Subcutaneous abdominal adipose tissue (tissue), 5 donors: ENCODE results near the gene ARSG.
"Not testable (repeated sequence)": the region's sequence is repeated elsewhere in the genome, so short reads cannot be mapped to it uniquely, and the experiment has no call there.

Source experiments
- H3K27ac ChIP-seq: one replicate; pipeline ENCODE4 v1.7.0; 2013; ENCODE audit warnings: low read depth, mild to moderate bottlenecking, inconsistent platforms, low read length, moderate library complexity
- H3K27me3 ChIP-seq, 5 donors: one replicate each; pipeline ENCODE4 v1.7.0; 2013; ENCODE audit warnings: low read length in 5 of 5, inconsistent platforms in 1 of 5; ENCODE audit not compliant: control insufficient read depth in 5 of 5, insufficient read depth in 4 of 5
- H3K36me3 ChIP-seq, 5 donors: one replicate each; pipeline ENCODE4 v1.7.0; 2013; ENCODE audit warnings: low read length in 5 of 5; ENCODE audit not compliant: control insufficient read depth in 5 of 5, insufficient read depth in 5 of 5
- H3K4me1 ChIP-seq, 5 donors: one replicate each; pipeline ENCODE4 v1.7.0; 2013; ENCODE audit warnings: low read length in 5 of 5, mild to moderate bottlenecking in 3 of 5, moderate library complexity in 1 of 5; ENCODE audit not compliant: control insufficient read depth in 5 of 5, insufficient read depth in 5 of 5
- H3K4me3 ChIP-seq, 5 donors: one replicate each; pipeline ENCODE4 v1.7.0; 2013; ENCODE audit warnings: low read length in 5 of 5, low read depth in 1 of 5
- H3K9ac ChIP-seq, 5 donors: one replicate each; pipeline ENCODE4 v1.7.0; 2013; ENCODE audit warnings: low read length in 5 of 5, mild to moderate bottlenecking in 4 of 5, moderate library complexity in 3 of 5
- H3K9me3 ChIP-seq, 5 donors: one replicate each; pipeline ENCODE4 v1.7.0; 2013; ENCODE audit warnings: low read length in 5 of 5; ENCODE audit not compliant: control insufficient read depth in 5 of 5
- donor health status: healthy.
- donor health status: healthy.
- donor health status: healthy.
- donor health status: healthy.
- donor health status: healthy.

Gene ARSG

DNA sequence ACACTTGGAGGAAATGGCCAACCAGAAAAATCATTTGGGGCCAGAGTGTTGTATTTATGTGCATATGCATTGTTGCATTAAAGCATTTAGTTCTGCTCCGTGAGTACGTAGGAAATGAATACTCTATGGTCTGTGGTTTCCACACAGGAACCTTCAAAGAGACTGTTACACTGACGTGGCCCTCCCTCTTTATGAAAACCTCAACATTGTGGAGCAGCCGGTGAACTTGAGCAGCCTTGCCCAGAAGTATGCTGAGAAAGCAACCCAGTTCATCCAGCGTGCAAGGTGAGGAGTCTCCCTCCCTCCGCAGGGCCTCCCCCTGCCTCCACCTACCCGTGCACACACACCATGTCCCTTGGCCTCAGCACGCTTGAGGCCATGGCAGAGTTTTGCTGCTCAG is 65.2 kb downstream of the ARSG start:
- Histone ChIP-seq H3K36me3 (peaks cover 0 to 5% (median 0%) of the 10 kb centered on the region in 5 donors), H3K27me3 (no peaks in the 10 kb centered on the region), H3K4me3 (no peak overlapping the region), H3K9ac (no peak overlapping the region), H3K4me1 (peaks cover 0 to 2% (median 0%) of the 10 kb centered on the region in 5 donors), H3K9me3 (no peaks in the 10 kb centered on the region), H3K27ac (no peak overlapping the region)

DNA sequence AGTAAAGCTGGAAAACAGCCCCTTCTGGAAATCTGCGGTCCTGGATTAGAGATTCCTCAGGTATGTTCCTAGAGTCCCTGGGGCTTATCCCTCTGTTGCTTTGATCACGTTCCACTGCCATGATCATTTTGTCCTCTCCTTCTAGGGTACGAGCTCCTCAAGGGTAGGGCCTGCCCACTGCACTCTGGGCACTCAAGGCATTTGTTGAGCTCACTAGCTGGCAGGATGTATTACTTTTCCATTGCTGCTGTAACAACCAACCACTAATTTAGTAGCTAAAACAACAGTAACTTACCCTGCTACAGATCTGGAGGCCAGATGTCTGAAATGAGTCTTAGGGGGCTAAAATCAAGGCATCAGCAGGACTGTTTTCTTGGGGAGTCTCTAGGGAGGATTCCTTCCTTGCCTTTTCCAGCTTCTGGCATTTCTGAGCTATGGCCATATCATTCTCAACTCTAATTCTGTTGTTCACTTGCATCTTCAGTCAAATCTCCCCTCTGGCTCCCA is 65.7 kb downstream of the ARSG start:
- no peaks in the 10 kb centered on the region for H3K27me3 ChIP-seq

DNA sequence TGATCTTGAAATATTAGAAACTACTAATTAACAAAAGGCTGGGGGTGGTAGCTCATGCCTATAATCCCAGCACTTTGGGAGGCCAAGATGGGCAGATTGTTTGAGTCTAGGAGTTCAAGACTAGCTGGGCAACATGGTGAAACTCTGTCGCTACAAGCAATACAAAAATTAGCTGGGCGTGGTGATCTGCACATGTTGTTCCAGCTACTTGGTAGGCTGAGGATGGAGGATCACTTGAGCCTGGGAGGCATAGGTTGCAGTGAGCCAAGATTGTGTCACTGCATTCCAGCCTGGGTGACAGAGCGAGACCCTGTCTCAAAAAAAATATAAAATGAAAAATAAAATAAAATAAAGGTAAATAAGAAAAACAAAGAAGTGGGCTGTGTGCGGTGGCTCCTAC is 66.6 kb downstream of the ARSG start:
- no peak overlapping the region for H3K4me3 ChIP-seq
- H3K27ac ChIP-seq: no peak overlapping the region
- no peak overlapping the region for H3K9ac ChIP-seq
- H3K36me3 ChIP-seq: peaks cover 0 to 5% (median 0%) of the 10 kb centered on the region in 5 donors
- H3K27me3 ChIP-seq: no peaks in the 10 kb centered on the region
- no peaks in the 10 kb centered on the region for H3K9me3 ChIP-seq
- no peaks in the 10 kb centered on the region for H3K4me1 ChIP-seq

More for the DNA sequence above, 65.7 kb downstream of the ARSG start:
- Histone ChIP-seq H3K9ac (no peak overlapping the region), H3K27ac (no peak overlapping the region), H3K4me1 (no peaks in the 10 kb centered on the region), H3K9me3 (no peaks in the 10 kb centered on the region), H3K4me3 (no peak overlapping the region), H3K36me3 (peaks cover 0 to 5% (median 0%) of the 10 kb centered on the region in 5 donors)

DNA sequence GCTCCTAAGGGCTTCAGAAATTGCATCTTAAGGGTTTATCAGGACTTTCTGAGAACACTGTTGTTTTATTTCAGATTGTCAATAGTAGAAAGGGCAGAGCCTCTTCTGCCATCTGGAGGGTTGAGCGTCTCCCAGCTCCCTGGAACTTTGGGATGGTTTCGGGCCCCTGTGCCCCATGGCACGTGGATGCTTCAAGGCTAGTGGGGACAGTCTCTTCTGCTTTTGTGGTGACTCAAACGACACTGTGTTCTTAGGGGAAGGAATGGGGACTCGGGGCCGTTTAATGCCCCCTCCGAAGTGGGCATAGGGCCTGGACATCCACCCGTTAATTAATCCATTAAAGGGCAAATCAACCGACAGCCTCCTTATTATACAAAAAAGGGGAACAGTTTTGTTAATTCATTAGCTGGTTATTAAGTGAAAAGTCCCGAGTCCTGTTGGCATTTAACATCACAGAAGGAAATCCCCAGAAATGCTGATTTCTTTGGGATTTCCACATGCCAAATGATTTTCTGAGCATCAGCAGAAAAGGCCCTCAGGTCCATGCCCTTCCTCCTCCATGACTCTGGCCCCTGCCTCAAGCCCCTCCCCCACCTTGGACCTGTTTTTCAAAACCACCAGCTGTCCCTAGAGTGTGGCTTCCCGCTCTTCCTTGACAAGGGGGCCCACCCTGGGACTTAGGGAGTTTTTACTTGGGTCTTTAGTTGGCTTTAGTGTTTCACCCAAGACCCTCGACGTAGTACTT is 68.7 kb downstream of the ARSG start:
- Histone ChIP-seq H3K4me3 (no peak overlapping the region), H3K9ac (no peak overlapping the region), H3K27me3 (no peaks in the 10 kb centered on the region), H3K4me1 (no peaks in the 10 kb centered on the region), H3K27ac (no peak overlapping the region), H3K9me3 (no peaks in the 10 kb centered on the region), H3K36me3 (peaks cover 0 to 5% (median 0%) of the 10 kb centered on the region in 5 donors)

DNA sequence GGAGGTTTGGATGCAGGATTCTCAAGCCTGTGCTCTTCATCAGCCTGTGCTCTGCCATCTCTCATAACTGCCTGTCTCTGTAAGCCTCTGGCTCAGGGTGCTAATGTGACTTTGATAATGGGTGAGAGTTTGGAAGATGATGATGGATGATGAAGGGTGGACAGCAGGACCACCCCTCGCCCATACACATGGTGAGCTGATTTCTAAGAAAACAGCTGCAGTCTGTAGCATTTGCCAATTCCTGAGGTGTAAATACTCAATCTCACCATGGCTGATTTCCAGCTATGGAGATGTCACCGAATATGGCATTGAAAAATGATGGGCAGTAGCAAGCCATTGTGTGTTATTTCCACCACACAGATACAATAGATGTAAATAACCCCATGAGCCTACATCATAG is 74.2 kb downstream of the ARSG start:
- Histone ChIP-seq H3K9ac (no peak overlapping the region), H3K27ac (no peak overlapping the region), H3K4me3 (no peak overlapping the region), H3K4me1 (no peaks in the 10 kb centered on the region), H3K36me3 (peaks cover 0 to 2% (median 0%) of the 10 kb centered on the region in 5 donors), H3K9me3 (no peaks in the 10 kb centered on the region), H3K27me3 (no peaks in the 10 kb centered on the region)

DNA sequence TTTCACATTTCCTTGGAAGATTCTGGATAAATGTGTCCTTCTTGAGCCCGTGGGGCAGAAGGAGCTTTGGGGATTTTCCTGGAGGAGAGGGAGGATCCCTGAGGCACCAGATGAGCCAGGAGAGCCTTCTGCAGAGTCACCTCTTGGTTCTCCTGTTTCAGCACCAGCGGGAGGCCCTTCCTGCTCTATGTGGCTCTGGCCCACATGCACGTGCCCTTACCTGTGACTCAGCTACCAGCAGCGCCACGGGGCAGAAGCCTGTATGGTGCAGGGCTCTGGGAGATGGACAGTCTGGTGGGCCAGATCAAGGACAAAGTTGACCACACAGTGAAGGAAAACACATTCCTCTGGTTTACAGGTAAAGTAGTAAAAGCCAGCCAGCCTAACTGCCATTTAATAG is 77.1 kb downstream of the ARSG start:
- no peaks in the 10 kb centered on the region for H3K9me3 ChIP-seq
- no peak overlapping the region for H3K27ac ChIP-seq
- peaks cover 0 to 2% (median 0%) of the 10 kb centered on the region in 5 donors for H3K36me3 ChIP-seq
- H3K4me1 ChIP-seq: no peaks in the 10 kb centered on the region
- H3K4me3 ChIP-seq: no peak overlapping the region
- H3K27me3 ChIP-seq: no peaks in the 10 kb centered on the region
- no peak overlapping the region for H3K9ac ChIP-seq

DNA sequence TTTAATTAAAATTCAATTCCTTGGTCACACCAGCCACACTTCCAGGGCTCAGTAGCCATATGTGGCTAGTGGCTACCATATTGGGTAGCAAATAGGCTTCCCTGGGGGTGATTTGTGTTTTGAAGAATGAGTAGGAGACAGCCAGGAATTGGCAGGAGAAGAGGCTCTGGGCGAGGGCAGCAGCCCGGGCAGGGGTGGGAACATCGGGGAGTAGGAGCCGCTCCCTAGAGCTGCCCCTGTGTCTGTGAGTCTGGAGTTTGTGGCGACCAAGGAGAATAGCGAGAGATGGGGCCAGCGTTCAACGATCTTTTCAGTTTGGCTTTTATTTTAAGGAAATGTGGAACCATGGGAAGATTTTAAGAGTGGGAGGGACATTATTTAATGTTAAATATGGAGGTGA is 84.3 kb downstream of the ARSG start:
- Histone ChIP-seq H3K9ac (no peak overlapping the region), H3K36me3 (no peaks in the 10 kb centered on the region), H3K27me3 (no peaks in the 10 kb centered on the region)

DNA sequence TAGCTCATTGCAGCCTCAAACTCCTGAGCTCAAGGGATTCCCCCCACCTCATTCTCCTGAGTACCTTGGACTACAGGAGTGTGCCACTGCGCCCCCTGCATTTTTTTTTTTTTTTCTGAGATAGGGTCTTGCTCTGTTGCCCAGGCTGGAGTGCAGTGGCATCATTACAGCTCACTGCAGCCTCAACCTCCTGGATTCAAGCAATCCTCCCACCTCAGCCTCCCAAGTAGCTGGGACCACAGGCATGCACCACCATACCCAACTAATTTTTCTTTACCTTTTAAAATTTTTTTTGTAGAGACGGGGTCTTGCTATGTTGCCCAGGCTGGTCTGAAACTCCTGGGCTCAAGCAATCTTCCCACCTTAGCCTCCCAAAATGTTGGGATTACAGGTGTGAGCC is 84.9 kb downstream of the ARSG start:
- not testable (repeated sequence) for H3K4me3 ChIP-seq, H3K27ac ChIP-seq, H3K9me3 ChIP-seq, H3K36me3 ChIP-seq, H3K9ac ChIP-seq, H3K27me3 ChIP-seq
- peaks cover 17 to 42% (median 36%) of the 10 kb centered on the region in 5 donors for H3K4me1 ChIP-seq

More for the DNA sequence above, 84.3 kb downstream of the ARSG start:
- H3K27ac ChIP-seq: no peak overlapping the region
- H3K4me3 ChIP-seq: no peak overlapping the region
- H3K4me1 ChIP-seq: peaks cover 17 to 36% (median 31%) of the 10 kb centered on the region in 5 donors
- no peaks in the 10 kb centered on the region for H3K9me3 ChIP-seq

DNA sequence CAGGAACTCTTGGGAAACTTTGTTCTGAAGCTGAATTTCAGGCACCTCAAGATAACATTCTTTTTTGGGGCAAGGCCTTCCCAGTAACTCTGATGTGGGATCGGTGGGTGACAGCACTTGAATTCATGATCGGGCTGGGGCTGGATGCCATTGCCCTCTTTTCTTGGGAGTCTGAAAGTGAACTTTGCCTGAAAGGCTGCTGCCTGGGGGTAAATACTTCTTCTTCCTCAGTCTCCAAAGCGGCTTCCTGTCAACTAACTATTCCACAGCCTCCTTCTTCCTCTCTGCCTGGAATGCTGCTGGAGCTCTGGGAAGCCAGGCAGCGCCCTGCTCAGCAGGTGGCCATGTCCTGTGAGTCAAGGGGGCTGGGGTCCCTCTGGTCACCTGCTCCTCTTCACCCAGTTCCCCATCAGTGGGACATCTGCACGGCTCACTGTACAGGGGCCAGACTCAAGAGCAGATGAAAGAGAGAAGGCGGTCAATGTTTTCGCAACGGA is 86.5 kb downstream of the ARSG start:
- H3K9ac ChIP-seq: peak overlapping the region; percentile 43 to 84 (median 67)

More for the DNA sequence above, 86.5 kb downstream of the ARSG start:
- Histone ChIP-seq H3K27ac (peak overlapping the region; percentile 96), H3K9me3 (no peaks in the 10 kb centered on the region), H3K4me1 (peaks cover 20 to 59% (median 46%) of the 10 kb centered on the region in 5 donors), H3K27me3 (no peaks in the 10 kb centered on the region), H3K36me3 (no peaks in the 10 kb centered on the region), H3K4me3 (peak overlapping the region in 3 of 5 donors; percentile 44 to 63 (median 55))
